Parathyroid adenoma (tissue), 2 donors: ENCODE data around the gene CYP2A6.
A peak's percentile ranks its signal among the peaks of the same experiment; 100 is the strongest.
"Not testable (repeated sequence)": the region's sequence is repeated elsewhere in the genome, so short reads cannot be mapped to it uniquely, and the experiment has no call there.

Source experiments
- H2AFZ ChIP-seq: fragments of 300-600 bp; sonication (generic); one replicate; pipeline ENCODE4 v1.7.0; 2017; ENCODE audit warnings: antibody characterized with exemption, mild to moderate bottlenecking
- H3K27ac ChIP-seq: fragments of 300-600 bp; sonication (generic); one replicate; pipeline ENCODE4 v1.7.0; 2017
- H3K27me3 ChIP-seq: fragments of 300-600 bp; sonication (generic); one replicate; pipeline ENCODE4 v1.7.0; 2017; ENCODE audit warnings: low read length; ENCODE audit not compliant: control insufficient read depth, insufficient read depth
- H3K36me3 ChIP-seq: fragments of 300-600 bp; sonication (generic); one replicate; pipeline ENCODE4 v1.7.0; 2017; ENCODE audit warnings: low read length; ENCODE audit not compliant: control insufficient read depth, insufficient read depth
- H3K4me1 ChIP-seq: fragments of 300-600 bp; sonication (generic); one replicate; pipeline ENCODE4 v1.7.0; 2017; ENCODE audit warnings: control low read depth
- H3K4me2 ChIP-seq: fragments of 300-600 bp; sonication (generic); one replicate; pipeline ENCODE4 v1.7.0; 2017; ENCODE audit warnings: low read length
- H3K4me3 ChIP-seq: fragments of 300-600 bp; sonication (generic); one replicate; pipeline ENCODE4 v1.7.0; 2017; ENCODE audit warnings: low read depth, low read length
- H3K79me2 ChIP-seq: fragments of 300-600 bp; sonication (generic); one replicate; pipeline ENCODE4 v1.7.0; 2017; ENCODE audit warnings: control low read depth
- H3K9ac ChIP-seq: fragments of 300-600 bp; sonication (generic); one replicate; pipeline ENCODE4 v1.7.0; 2017; ENCODE audit warnings: mild to moderate bottlenecking
- H3K9me3 ChIP-seq: fragments of 300-600 bp; sonication (generic); one replicate; pipeline ENCODE4 v1.7.0; 2017; ENCODE audit warnings: low read length; ENCODE audit not compliant: control insufficient read depth
- TF ChIP-seq, protein P1 (sequence below): fragments of 300-600 bp; sonication (generic); IDR thresholded peaks from one replicate; pipeline ENCODE4 v1.7.0; 2017; ENCODE audit warnings: antibody characterized with exemption, mild to moderate bottlenecking
- donor health status: primary hyperparathyroidism.

Gene CYP2A6

DNA sequence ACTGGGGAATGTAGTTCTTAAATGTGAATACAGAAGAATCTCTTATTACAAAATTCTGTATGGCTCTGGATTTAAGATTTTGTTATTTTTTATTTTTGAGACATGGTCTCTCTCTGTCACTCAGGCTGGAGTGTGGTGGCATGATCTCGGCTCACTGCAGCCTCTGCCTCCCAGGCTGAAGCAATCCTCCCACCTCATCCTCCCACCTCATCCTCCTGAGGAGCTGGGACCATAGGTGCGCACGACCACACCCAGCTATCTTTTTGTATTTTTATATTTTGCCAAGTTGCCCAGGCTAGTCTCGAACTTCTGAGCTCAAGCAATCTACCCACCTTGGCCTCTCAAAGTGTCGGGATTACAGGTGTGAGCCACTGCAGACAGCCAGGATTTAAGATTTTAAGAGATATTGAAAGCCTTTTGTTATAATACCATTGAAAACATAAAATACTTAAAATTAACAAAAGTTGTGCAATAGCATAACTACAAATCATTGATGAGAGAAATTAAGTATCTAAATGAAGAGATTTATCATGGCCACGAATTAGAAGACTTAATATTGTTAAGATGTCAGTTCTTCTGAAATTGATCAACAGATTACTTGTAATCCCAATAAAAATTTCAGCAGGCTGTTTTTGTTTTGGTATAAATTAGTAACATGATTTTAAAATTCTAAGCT, 13.4 kb downstream of the CYP2A6 start:
- H3K27ac ChIP-seq = no peak overlapping the region
- no peak overlapping the region for H3K9ac ChIP-seq
- no peaks in the 10 kb centered on the region for H3K79me2 ChIP-seq
- H3K36me3 ChIP-seq = no peaks in the 10 kb centered on the region
- no peak overlapping the region for H3K4me3 ChIP-seq
- H3K9me3 ChIP-seq = no peaks in the 10 kb centered on the region
- H3K4me1 ChIP-seq = no peaks in the 10 kb centered on the region
- no peak overlapping the region for H2AFZ ChIP-seq
- TF ChIP-seq, protein P1, sequence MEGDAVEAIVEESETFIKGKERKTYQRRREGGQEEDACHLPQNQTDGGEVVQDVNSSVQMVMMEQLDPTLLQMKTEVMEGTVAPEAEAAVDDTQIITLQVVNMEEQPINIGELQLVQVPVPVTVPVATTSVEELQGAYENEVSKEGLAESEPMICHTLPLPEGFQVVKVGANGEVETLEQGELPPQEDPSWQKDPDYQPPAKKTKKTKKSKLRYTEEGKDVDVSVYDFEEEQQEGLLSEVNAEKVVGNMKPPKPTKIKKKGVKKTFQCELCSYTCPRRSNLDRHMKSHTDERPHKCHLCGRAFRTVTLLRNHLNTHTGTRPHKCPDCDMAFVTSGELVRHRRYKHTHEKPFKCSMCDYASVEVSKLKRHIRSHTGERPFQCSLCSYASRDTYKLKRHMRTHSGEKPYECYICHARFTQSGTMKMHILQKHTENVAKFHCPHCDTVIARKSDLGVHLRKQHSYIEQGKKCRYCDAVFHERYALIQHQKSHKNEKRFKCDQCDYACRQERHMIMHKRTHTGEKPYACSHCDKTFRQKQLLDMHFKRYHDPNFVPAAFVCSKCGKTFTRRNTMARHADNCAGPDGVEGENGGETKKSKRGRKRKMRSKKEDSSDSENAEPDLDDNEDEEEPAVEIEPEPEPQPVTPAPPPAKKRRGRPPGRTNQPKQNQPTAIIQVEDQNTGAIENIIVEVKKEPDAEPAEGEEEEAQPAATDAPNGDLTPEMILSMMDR = no peak
- no peak overlapping the region for H3K4me2 ChIP-seq
- no peaks in the 10 kb centered on the region for H3K27me3 ChIP-seq

DNA sequence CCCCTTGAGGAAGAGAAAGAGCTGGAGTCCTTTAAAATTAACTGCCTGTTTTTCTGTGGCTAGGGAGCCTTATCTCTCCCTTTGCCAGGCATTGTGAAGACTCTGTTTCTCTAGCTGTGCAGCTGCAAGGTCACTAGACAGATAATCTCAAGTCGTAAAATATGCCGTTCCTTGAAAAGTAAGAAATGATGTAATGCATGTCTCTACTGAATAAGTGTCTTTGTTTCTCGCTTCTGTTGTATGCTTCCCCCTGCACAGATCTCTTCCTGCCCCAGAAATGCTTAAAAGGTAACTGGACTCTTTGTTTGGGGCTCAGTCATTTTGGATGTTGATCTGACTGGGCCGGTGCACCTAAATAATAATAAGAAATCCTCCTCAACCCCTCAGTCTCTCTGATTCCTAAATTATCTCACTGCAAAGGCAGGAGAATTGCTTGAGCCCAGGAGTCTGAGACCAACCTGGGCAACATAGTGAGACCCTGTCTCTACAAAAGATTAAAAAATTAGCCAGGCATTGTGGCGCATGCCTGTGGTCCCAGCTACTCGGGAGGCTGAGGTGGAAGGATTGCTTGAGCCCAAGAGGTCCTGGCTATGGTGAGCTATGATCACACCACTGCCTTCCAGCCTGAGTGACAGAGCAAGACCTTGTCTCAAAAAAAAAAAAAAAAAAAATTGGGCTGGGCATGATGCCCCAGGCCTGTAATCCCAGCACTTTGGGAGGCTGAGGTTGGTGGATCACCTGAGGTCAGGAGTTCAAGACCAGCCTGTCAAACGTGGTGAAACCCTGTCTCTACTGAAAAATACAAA, 16.3 kb downstream of the CYP2A6 start:
- H2AFZ ChIP-seq, H3K9ac ChIP-seq, H3K4me2 ChIP-seq, H3K27ac ChIP-seq, H3K4me1 ChIP-seq, H3K36me3 ChIP-seq, H3K79me2 ChIP-seq, H3K9me3 ChIP-seq, H3K4me3 ChIP-seq, H3K27me3 ChIP-seq: not testable (repeated sequence)

DNA sequence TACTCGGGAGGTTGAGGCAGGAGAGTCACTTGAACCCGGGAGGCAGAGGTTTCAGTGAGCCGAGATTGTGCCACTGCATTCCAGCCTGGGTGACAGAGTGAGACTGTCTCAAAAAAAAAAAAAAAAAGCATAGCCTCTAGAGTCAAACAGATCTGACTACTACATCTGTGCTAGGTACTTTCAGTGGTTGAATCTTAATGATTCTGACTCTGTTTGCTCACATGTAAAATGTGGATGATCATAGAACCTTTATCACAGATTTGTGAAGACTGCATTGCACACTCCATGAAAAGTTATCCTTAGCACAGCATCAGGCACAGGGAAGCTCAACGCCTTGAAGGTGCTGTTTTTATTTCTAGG, 17.8 kb downstream of the CYP2A6 start:
- H3K9me3 ChIP-seq, H3K79me2 ChIP-seq, H3K4me2 ChIP-seq, H3K4me3 ChIP-seq, H3K27ac ChIP-seq, H3K9ac ChIP-seq, H2AFZ ChIP-seq, H3K4me1 ChIP-seq, H3K36me3 ChIP-seq, H3K27me3 ChIP-seq: not testable (repeated sequence)

DNA sequence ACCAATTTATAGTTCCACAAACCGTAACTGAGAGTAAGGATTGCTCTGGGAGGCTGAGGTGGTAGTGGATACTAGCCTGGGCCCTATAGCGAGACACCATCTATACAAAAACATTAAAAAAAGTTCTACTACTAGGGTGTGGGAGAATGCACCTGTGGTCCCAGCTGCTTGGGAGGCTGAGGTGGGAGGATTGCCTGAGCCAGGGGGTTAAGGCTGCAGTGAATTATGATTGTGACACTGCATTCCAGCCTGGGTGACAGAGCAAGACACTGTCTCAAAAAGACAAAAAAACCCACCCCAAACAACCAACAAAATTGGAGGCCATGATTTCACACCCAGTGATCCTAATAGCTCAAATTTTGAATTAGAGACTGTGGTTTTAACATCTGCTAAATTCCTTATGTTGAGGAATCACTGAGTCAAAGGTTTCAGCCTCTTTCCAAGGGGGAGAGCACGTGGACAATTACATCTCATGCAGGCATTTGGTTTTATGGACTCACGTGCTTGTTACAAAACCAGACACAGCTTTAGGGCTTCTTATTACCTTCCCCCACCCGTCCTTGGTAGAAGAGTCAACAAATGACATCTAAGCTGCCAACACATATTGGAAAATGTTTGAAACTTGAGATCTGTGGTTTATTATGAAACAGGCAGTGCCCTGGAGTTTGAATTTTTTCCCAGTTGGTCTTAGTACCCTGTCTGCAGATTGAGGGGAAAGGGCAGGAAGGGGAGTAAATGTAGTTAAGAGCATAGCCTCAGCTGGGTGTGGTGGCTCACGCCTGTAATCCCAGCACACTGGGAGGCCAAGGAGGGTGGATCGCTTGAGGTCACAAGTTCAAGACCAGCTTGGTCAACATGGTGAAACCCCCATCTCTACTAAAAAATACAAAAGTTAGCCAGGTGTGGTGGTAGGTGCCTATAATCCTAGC, 18.5 kb downstream of the CYP2A6 start:
- no peak overlapping the region for H3K4me2 ChIP-seq
- H3K36me3 ChIP-seq = no peaks in the 10 kb centered on the region
- peak overlapping the region; percentile 22 for H3K27ac ChIP-seq
- no peak overlapping the region for H3K9ac ChIP-seq
- H2AFZ ChIP-seq = peak overlapping the region; percentile 34
- H3K27me3 ChIP-seq = no peaks in the 10 kb centered on the region
- TF ChIP-seq, protein P1 = no peak
- no peak overlapping the region for H3K4me3 ChIP-seq
- H3K9me3 ChIP-seq = no peaks in the 10 kb centered on the region
- no peaks in the 10 kb centered on the region for H3K79me2 ChIP-seq
- no peaks in the 10 kb centered on the region for H3K4me1 ChIP-seq

DNA sequence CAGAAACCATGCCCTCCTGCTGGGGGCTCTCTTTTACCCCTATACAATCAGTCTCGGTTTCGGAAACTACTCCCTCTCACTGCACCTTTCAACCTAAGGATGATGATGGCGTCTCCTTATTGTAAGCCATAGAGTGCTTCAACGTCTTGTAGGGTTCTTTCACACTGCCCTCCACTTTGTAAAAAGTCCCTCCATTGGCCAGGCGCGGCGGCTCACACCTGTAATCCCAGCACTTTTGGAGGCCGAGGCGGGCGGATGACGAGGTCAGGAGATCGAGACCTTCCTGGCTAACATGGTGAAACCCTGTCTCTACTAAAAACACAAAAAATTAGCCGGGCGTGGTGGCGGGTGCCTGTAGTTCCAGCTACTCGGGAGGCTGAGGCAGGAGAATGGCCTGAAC, 19.5 kb downstream of the CYP2A6 start:
- not testable (repeated sequence) for H3K4me3 ChIP-seq, H3K4me2 ChIP-seq, H3K36me3 ChIP-seq, H3K4me1 ChIP-seq, H2AFZ ChIP-seq, H3K79me2 ChIP-seq, H3K9ac ChIP-seq, H3K27me3 ChIP-seq, H3K9me3 ChIP-seq, H3K27ac ChIP-seq

DNA sequence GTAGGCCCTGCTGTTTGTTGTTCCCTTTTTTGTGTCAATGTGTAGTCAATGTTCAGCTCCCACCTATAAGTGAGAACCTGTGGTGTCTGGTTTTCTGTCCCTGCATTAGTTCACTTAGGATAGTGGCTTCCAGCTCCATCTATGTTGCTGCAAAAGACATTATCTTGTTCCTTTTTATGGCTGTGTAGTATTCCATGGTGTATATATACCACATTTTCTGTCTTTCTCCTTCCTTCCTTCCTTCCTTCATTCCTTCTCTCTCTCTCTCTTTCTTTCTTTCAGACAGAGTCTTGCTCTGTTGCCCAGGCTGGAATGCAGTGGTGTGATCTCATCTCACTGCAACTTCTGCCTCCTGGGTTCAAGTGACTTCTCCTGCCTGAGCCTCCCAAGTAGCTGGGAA, 21.0 kb downstream of the CYP2A6 start:
- Histone ChIP-seq H3K27ac (no peak overlapping the region), H3K4me2 (no peak overlapping the region), H3K36me3 (no peaks in the 10 kb centered on the region), H3K79me2 (no peaks in the 10 kb centered on the region), H3K9me3 (no peaks in the 10 kb centered on the region), H3K4me1 (no peaks in the 10 kb centered on the region), H3K27me3 (no peaks in the 10 kb centered on the region), H2AFZ (no peak overlapping the region), H3K9ac (no peak overlapping the region), H3K4me3 (no peak overlapping the region)
- TF ChIP-seq, protein P1 = no peak
